Lung (tissue), 12 donors: ENCODE data around the gene IL1F10. TPM values are rescaled to one million over a fixed set of nuclear protein-coding genes. Genes with fewer than 3 reads are reported as not detected.

Experiments used
- ATAC-seq: fragments of 200-7000 bp; cut with Tn5 transposase; one replicate; pipeline ENCODE4 v1.9.1; 2020; ENCODE audit warnings: moderate number of reproducible peaks; ENCODE audit not compliant: insufficient read depth, low FRiP score
- DNase-seq, 3 donors: peaks; one replicate each; pipeline ENCODE4 v3.0.0-alpha.2; 2013 to 2017
- H3K27ac ChIP-seq, 2 donors: one replicate each; pipeline ENCODE4 v1.5.1; 2013; ENCODE audit warnings: mild to moderate bottlenecking in 2 of 2, moderate library complexity in 2 of 2, control low read depth in 1 of 2, inconsistent platforms in 1 of 2, low read depth in 1 of 2, low read length in 1 of 2
- H3K27me3 ChIP-seq, 3 donors: one replicate each; pipeline ENCODE4 v1.5.1; 2013; ENCODE audit warnings: low read length in 2 of 3; ENCODE audit not compliant: control insufficient read depth in 3 of 3, insufficient read depth in 3 of 3
- H3K36me3 ChIP-seq, 4 donors: one replicate each; pipeline ENCODE4 v1.5.1; 2013; ENCODE audit warnings: low read length in 4 of 4, mild to moderate bottlenecking in 1 of 4, moderate library complexity in 1 of 4; ENCODE audit not compliant: control insufficient read depth in 4 of 4, insufficient read depth in 4 of 4
- H3K4me1 ChIP-seq, 5 donors: one replicate each; pipeline ENCODE4 v1.5.1; 2013; ENCODE audit warnings: low read length in 5 of 5, mild to moderate bottlenecking in 2 of 5, moderate library complexity in 1 of 5; ENCODE audit not compliant: control insufficient read depth in 5 of 5, insufficient read depth in 5 of 5
- H3K4me3 ChIP-seq: one replicate; pipeline ENCODE4 v1.5.1; 2013; ENCODE audit warnings: mild to moderate bottlenecking, control low read depth, moderate library complexity
- H3K9ac ChIP-seq, 2 donors: one replicate each; pipeline ENCODE4 v1.5.1; 2013; ENCODE audit warnings: low read length in 2 of 2, control low read depth in 1 of 2; ENCODE audit not compliant: insufficient read depth in 1 of 2
- H3K9me3 ChIP-seq, 4 donors: one replicate each; pipeline ENCODE4 v1.5.1; 2013; ENCODE audit warnings: low read length in 3 of 4, mild to moderate bottlenecking in 1 of 4, moderate library complexity in 1 of 4; ENCODE audit not compliant: control insufficient read depth in 4 of 4, insufficient read depth in 3 of 4
- CTCF ChIP-seq: IDR thresholded peaks from 2 replicates; pipeline ENCODE4 v1.5.1; 2012; ENCODE audit warnings: mild to moderate bottlenecking; ENCODE audit errors: control extremely low read depth, extremely low read depth
- WGBS, 2 donors: extraction: QIAGEN DNeasy Blood & Tissue Kit; methylation state at CpG; one replicate each; pipeline ENCODE4 v1.1.7; 2013; 5-methylcytosine and 5-hydroxymethylcytosine counted together
- polyA plus RNA-seq, 2 donors: library from polyadenylated mRNA; stranded (reverse); fragments of 200-250 nt; gene quantifications; one replicate each; pipeline ENCODE4 v1.2.1, GENCODE V29; 2013
- total RNA-seq, 2 donors: library from RNA; depleted of rRNA in 1 of 2; stranded (reverse); fragments of >200 nt in 1 of 2; gene quantifications; one replicate each; pipeline ENCODE4 v1.2.1, GENCODE V29; 2014 to 2021
- donor health status: control.
- donor health status: control.
- donor health status: Bipolar disorder and iron deficiency.
- donor health status: healthy.
- donor health status: DM: yes; HTN: yes; CAD: no.

The IL1F10 gene
- total and polyA plus RNA-seq, 4 donors: not detected

GRCh38 chr2:113058998-113059960, 8.5 kb upstream of the IL1F10 start, which contains the start of gene IL36RN:
TSS of gene IL36RN (plus strand) at chr2:113059198. CDS start at chr2:113059439, 241 bp downstream.
- H3K4me1 ChIP-seq: peaks cover 0 to 9% (median 0%) of the 10 kb centered on the region in 5 donors

DNA sequence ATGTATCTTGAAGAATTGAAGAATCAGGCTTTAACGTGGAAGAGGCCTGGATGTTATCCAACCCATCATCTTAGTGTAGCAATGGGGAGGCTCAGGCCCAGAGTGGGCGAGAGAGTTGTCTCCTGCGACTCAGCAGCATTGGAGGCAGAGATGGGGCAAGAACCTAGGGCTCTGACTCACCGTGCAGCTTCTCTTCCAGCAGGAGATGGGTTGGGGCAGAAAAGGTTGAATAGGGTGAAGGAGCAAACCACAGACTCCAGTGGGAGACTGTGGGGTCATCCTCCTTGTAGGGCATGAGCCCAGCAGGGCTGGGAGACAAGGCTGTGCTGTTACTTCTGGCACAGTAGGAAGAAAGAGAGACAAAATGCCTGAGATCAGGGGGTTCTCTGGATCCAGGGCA, 7.4 kb upstream of the IL1F10 start:
- ATAC-seq (no peak), DNase-seq (no peak)
- H3K4me3 ChIP-seq: no peak overlapping the region
- peaks cover 0 to 4% (median 0%) of the 10 kb centered on the region in 4 donors for H3K9me3 ChIP-seq
- 78 to 83% methylated on average over 4 of the region's 4 CpGs for WGBS, 2 donors
- H3K9ac ChIP-seq: no peak overlapping the region
- H3K27ac ChIP-seq: no peak overlapping the region
- no peak for TF ChIP-seq CTCF
- H3K36me3 ChIP-seq: no peaks in the 10 kb centered on the region
- H3K27me3 ChIP-seq: peaks cover 0 to 4% (median 0%) of the 10 kb centered on the region in 3 donors
- H3K4me1 ChIP-seq: peaks cover 0 to 9% (median 0%) of the 10 kb centered on the region in 5 donors

More at GRCh38 chr2:113058998-113059960, 8.5 kb upstream of the IL1F10 start, which contains the start of gene IL36RN:
- Histone ChIP-seq H3K27ac (no peak within 1 kb of the TSS), H3K36me3 (no peaks in the 10 kb centered on the region), H3K27me3 (peaks cover 0 to 4% (median 0%) of the 10 kb centered on the region in 3 donors), H3K9ac (no peak within 1 kb of the TSS), H3K4me3 (no peak within 1 kb of the TSS), H3K9me3 (peaks cover 0 to 9% (median 3%) of the 10 kb centered on the region in 4 donors)
- 76 to 84% methylated on average over 15 of the region's 15 CpGs for WGBS, 2 donors
- ATAC-seq (no peak), DNase-seq (peak; percentile 61 to 81 (median 69))
- no peak for TF ChIP-seq CTCF

DNA sequence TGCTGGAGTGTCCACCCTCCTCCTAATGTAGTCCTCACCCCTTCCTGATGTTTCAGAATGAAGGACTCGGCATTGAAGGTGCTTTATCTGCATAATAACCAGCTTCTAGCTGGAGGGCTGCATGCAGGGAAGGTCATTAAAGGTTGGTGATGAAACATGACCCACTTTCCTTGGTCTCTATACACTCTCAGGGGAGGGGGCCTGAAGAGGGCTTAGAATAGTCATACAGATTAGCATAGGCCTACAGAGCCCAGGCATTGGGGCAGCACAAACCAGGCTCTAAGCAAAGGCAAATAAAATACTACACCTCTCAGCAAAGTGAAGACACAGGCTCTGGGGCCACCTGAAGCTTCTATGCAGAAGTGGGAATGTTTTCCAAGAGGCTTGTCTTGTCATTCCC, 7.0 kb upstream of the IL1F10 start:
- no peak for DNase-seq
- peaks cover 0 to 9% (median 0%) of the 10 kb centered on the region in 5 donors for H3K4me1 ChIP-seq
- no peak overlapping the region for H3K9ac ChIP-seq
- ATAC-seq: no peak
- no peak for TF ChIP-seq CTCF
- H3K27ac ChIP-seq: no peak overlapping the region
- H3K4me3 ChIP-seq: no peak overlapping the region
- WGBS, 2 donors: 79 to 100% methylated on average over 1 of the region's 1 CpG
- peaks cover 0 to 4% (median 0%) of the 10 kb centered on the region in 4 donors for H3K9me3 ChIP-seq
- peaks cover 0 to 4% (median 0%) of the 10 kb centered on the region in 3 donors for H3K27me3 ChIP-seq
- no peaks in the 10 kb centered on the region for H3K36me3 ChIP-seq
